GM23338 (cell line): Measurements from ENCODE around the gene LIFR.

Source experiments
- CREB1 ChIP-seq: fragments of 250-450 bp; sonication (Bioruptor Pico); IDR thresholded peaks from 2 replicates; pipeline ENCODE4 v1.5.0; 2020; ENCODE audit warnings: low read depth, mild to moderate bottlenecking, moderate library complexity
- CTCF ChIP-seq, 2 experiments: fragments of 200-600 bp in 1 of 2; sonication (generic) in 1 of 2; conservative IDR thresholded peaks; 2 replicates each; pipeline versions ENCODE4 v1.5.1 to v1.6.1; 2016 to 2017; ENCODE audit warnings: antibody characterized with exemption in 2 of 2, low read depth in 2 of 2, mild to moderate bottlenecking in 2 of 2, moderate library complexity in 1 of 2
- ETS1 ChIP-seq: IDR thresholded peaks from 2 replicates; pipeline ENCODE4 v1.6.1; 2016; ENCODE audit warnings: antibody characterized with exemption
- EZH2 ChIP-seq: fragments of 200-600 bp; sonication (generic); IDR thresholded peaks from one replicate; pipeline ENCODE4 v1.8.0; 2017; ENCODE audit warnings: antibody characterized with exemption, mild to moderate bottlenecking, low read depth; ENCODE audit not compliant: unreplicated experiment
- EZH2phosphoT487 ChIP-seq: fragments of 200-600 bp; sonication (generic); IDR thresholded peaks from one replicate; pipeline ENCODE4 v1.8.1; 2018; ENCODE audit warnings: antibody characterized with exemption; ENCODE audit not compliant: unreplicated experiment
- JUNB ChIP-seq: IDR thresholded peaks from one replicate; pipeline ENCODE4 v1.6.1; 2016; ENCODE audit warnings: antibody characterized with exemption; ENCODE audit not compliant: unreplicated experiment
- NANOG ChIP-seq: IDR thresholded peaks from 2 replicates; pipeline ENCODE4 v1.6.1; 2016; ENCODE audit warnings: antibody characterized with exemption, borderline replicate concordance
- POLR2AphosphoS5 ChIP-seq: IDR thresholded peaks from 2 replicates; pipeline ENCODE4 v1.6.1; 2016; ENCODE audit warnings: antibody characterized with exemption, low read depth
- ZNF114 ChIP-seq: fragments of 250-450 bp; sonication (Bioruptor Pico); IDR thresholded peaks from 2 replicates; pipeline ENCODE4 v1.5.0; 2020; ENCODE audit warnings: mild to moderate bottlenecking, moderate library complexity
- ZNF331 ChIP-seq: fragments of 250-450 bp; sonication (Bioruptor Pico); IDR thresholded peaks from 2 replicates; pipeline ENCODE4 v1.5.0; 2020; ENCODE audit warnings: low read depth, mild to moderate bottlenecking, moderate library complexity
- ZNF462 ChIP-seq: fragments of 250-450 bp; sonication (Bioruptor Pico); IDR thresholded peaks from 2 replicates; pipeline ENCODE4 v1.5.0; 2020; ENCODE audit warnings: mild to moderate bottlenecking, moderate library complexity
- TF ChIP-seq, protein P1 (sequence below): IDR thresholded peaks from one replicate; pipeline ENCODE4 v1.6.1; 2018; ENCODE audit warnings: antibody characterized with exemption; ENCODE audit not compliant: unreplicated experiment

DNA sequence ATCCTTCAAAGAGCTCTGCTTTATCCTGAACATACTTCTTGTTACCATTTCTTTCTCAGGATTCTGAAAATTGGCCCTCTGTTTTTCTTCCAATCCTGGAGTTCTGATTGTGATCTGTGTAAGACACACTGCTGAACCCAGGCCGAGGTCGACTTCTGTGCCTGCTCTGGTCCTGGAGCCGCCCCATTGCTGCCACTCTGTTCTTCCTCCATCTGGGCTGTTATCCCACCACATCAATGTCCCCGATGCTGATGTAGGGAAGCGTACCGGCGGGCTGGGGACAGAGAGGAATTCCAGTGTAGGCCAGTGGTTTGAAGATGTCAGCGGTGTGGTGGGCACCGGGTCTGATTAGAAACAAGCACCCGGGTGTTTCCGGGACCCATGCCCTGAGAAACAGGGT is 102.5 kb downstream of the LIFR start:
- TF ChIP-seq, protein P1, sequence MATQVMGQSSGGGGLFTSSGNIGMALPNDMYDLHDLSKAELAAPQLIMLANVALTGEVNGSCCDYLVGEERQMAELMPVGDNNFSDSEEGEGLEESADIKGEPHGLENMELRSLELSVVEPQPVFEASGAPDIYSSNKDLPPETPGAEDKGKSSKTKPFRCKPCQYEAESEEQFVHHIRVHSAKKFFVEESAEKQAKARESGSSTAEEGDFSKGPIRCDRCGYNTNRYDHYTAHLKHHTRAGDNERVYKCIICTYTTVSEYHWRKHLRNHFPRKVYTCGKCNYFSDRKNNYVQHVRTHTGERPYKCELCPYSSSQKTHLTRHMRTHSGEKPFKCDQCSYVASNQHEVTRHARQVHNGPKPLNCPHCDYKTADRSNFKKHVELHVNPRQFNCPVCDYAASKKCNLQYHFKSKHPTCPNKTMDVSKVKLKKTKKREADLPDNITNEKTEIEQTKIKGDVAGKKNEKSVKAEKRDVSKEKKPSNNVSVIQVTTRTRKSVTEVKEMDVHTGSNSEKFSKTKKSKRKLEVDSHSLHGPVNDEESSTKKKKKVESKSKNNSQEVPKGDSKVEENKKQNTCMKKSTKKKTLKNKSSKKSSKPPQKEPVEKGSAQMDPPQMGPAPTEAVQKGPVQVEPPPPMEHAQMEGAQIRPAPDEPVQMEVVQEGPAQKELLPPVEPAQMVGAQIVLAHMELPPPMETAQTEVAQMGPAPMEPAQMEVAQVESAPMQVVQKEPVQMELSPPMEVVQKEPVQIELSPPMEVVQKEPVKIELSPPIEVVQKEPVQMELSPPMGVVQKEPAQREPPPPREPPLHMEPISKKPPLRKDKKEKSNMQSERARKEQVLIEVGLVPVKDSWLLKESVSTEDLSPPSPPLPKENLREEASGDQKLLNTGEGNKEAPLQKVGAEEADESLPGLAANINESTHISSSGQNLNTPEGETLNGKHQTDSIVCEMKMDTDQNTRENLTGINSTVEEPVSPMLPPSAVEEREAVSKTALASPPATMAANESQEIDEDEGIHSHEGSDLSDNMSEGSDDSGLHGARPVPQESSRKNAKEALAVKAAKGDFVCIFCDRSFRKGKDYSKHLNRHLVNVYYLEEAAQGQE, result no peak
- TF ChIP-seq CTCF (conservative IDR thresholded peaks at IDR 0.05; ENCODE audit: low read depth in 2 of 2), result no peak
- no peak for TF ChIP-seq POLR2AphosphoS5
- TF ChIP-seq EZH2, result no peak
- TF ChIP-seq ETS1, result no peak
- TF ChIP-seq EZH2phosphoT487, result no peak
- TF ChIP-seq ZNF462, result no peak
- TF ChIP-seq CREB1 (CRISPR knock-in tag), result no peak
- no peak for TF ChIP-seq JUNB
- no peak for TF ChIP-seq ZNF331 (CRISPR knock-in tag)
- TF ChIP-seq ZNF114 (CRISPR knock-in tag), result no peak
- no peak for TF ChIP-seq NANOG
